K562 (cell line): ENCODE results near the gene AHCY. TPM values are rescaled to one million over a fixed set of nuclear protein-coding genes. Genes with fewer than 3 reads are reported as not detected.

Source experiments
- MYNN ChIP-seq, 2 experiments: sonication (generic); formaldehyde crosslinking in 1 of 2; IDR thresholded peaks; 2 replicates each; pipeline versions ENCODE4 v1.5.0 to v1.6.1; 2016 to 2020; ENCODE audit warnings: antibody characterized with exemption in 1 of 2, missing genetic modification reagents in 1 of 2
- PTBP1 ChIP-seq: fragments of 200-400 bp; formaldehyde crosslinking; IDR thresholded peaks from 2 replicates; pipeline ENCODE4 v1.6.1; 2017; ENCODE audit warnings: low read depth, low read length
- RHOXF2B ChIP-seq: fragments of 250-450 bp; sonication (Bioruptor Pico); conservative IDR thresholded peaks from 2 replicates; pipeline ENCODE4 v1.5.1; 2021
- STAG1 ChIP-seq: sonication (generic); formaldehyde crosslinking; IDR thresholded peaks from 2 replicates; pipeline ENCODE4 v1.5.0; 2020; ENCODE audit warnings: missing genetic modification reagents, borderline replicate concordance
- ZBTB7A ChIP-seq: IDR thresholded peaks from 2 replicates; pipeline ENCODE4 v1.6.1; 2011; ENCODE audit warnings: low read depth, mild to moderate bottlenecking, low read length, moderate library complexity, borderline replicate concordance; ENCODE audit not compliant: control insufficient read depth
- polyA plus RNA-seq, 8 experiments: library from polyadenylated mRNA; depleted of rRNA in 4 of 8; stranded (reverse) in 5 of 8; unstranded in 3 of 8; fragments of >200 nt; fragmentation: Nextera tagmentation in 2 of 8; fragmentation: Illumina TruSeq in 1 of 8; extraction: Ambion mirVana in 2 of 8; extraction: Trizol in 1 of 8; gene quantifications; 2 replicates each; pipeline versions ENCODE4 v1.2.1 to v1.2.3, GENCODE V29; 2011 to 2014; ENCODE audit warnings: inconsistent platforms in 1 of 8, missing spikeins in 1 of 8
- total RNA-seq, 7 experiments: library from RNA; depleted of rRNA in 6 of 7; stranded (reverse); fragments of >200 nt in 6 of 7; fragmentation: Illumina TruSeq in 2 of 7; extraction: Trizol in 2 of 7; gene quantifications; 2 replicates each; pipeline versions ENCODE4 v1.2.1 to v1.2.3, GENCODE V29; 2011 to 2021; ENCODE audit warnings: low replicate concordance in 1 of 7
- TF ChIP-seq, protein P1 (sequence below): fragments of 250-450 bp; sonication (Bioruptor Pico); IDR thresholded peaks from 2 replicates; pipeline ENCODE4 v1.4.0; 2020; ENCODE audit warnings: mild to moderate bottlenecking, moderate library complexity
- TF ChIP-seq, protein P2 (sequence below): IDR thresholded peaks from 3 replicates; pipeline ENCODE4 v1.6.1; 2011; ENCODE audit warnings: borderline replicate concordance, mild to moderate bottlenecking, moderate library complexity; ENCODE audit not compliant: insufficient read length; ENCODE audit errors: extremely low read depth
- TF ChIP-seq, protein P3 (sequence below): fragments of 250-450 bp; sonication (Bioruptor Pico); IDR thresholded peaks from 2 replicates; pipeline ENCODE4 v1.9.0; 2021; ENCODE audit warnings: mild to moderate bottlenecking, inconsistent platforms
- TF ChIP-seq, protein P4 (sequence below): sonication (generic); formaldehyde crosslinking; IDR thresholded peaks from 2 replicates; pipeline ENCODE4 v1.8.0; 2023; ENCODE audit warnings: mild to moderate bottlenecking, missing genetic modification reagents
- TF ChIP-seq, protein P5 (sequence below): fragments of 250-450 bp; sonication (Bioruptor Pico); IDR thresholded peaks from 2 replicates; pipeline ENCODE4 v1.5.0; 2021; ENCODE audit warnings: mild to moderate bottlenecking, moderate library complexity
- TF ChIP-seq, protein P6 (sequence below): sonication (generic); formaldehyde crosslinking; IDR thresholded peaks from 2 replicates; pipeline ENCODE4 v1.8.0; 2022; ENCODE audit warnings: missing genetic modification reagents, mild to moderate bottlenecking, borderline replicate concordance

AHCY gene
- total and polyA plus RNA-seq, 9 of the 15 experiments (the other 6 are each of a cell fraction or from before 2014, with no cell fraction given), result 82.5 to 269 (median 190) TPM

DNA sequence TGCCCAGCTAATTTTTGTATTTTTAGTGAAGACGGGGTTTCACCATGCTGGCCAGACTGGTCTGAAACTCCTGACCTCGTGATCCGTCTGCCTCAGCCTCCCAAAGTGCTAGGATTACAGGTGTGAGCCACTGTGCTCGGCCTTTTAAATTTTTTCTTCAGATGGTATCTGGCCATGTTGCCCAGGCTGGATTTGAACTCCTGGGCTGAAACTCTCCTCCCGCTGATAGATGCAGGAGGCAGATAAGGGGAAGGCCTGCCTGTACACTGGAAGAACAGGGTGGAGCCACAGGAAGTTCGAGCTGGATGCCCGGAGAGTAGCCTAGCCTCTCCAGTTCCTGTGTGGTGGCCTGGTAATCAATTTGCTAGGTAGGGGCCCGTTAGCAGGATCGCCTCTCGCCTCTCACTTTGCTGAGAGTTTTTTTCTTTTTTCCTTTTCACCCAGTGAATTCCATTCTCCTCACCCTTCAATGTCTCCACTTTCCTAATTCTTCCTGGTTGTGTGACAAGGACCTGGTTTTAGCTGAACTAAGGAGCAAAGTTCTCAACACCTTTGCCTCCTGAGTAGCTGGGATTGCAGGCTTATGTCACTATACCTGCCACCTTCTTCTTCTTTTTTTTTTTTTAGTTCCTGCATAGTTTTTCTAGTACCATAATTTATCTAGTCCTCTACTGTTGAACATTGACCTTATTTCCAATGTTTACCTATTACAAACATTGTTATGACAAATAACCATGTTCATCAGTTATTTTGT is 40.5 kb upstream of the AHCY start (continued):
- TF ChIP-seq, protein P1, sequence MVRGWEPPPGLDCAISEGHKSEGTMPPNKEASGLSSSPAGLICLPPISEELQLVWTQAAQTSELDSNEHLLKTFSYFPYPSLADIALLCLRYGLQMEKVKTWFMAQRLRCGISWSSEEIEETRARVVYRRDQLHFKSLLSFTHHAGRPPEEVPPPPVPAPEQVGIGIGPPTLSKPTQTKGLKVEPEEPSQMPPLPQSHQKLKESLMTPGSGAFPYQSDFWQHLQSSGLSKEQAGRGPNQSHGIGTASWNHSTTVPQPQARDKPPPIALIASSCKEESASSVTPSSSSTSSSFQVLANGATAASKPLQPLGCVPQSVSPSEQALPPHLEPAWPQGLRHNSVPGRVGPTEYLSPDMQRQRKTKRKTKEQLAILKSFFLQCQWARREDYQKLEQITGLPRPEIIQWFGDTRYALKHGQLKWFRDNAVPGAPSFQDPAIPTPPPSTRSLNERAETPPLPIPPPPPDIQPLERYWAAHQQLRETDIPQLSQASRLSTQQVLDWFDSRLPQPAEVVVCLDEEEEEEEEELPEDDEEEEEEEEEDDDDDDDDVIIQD (CRISPR knock-in tag), result no peak
- no peak for TF ChIP-seq STAG1 (CRISPR knock-in tag)
- TF ChIP-seq PTBP1, result no peak
- TF ChIP-seq, protein P2, sequence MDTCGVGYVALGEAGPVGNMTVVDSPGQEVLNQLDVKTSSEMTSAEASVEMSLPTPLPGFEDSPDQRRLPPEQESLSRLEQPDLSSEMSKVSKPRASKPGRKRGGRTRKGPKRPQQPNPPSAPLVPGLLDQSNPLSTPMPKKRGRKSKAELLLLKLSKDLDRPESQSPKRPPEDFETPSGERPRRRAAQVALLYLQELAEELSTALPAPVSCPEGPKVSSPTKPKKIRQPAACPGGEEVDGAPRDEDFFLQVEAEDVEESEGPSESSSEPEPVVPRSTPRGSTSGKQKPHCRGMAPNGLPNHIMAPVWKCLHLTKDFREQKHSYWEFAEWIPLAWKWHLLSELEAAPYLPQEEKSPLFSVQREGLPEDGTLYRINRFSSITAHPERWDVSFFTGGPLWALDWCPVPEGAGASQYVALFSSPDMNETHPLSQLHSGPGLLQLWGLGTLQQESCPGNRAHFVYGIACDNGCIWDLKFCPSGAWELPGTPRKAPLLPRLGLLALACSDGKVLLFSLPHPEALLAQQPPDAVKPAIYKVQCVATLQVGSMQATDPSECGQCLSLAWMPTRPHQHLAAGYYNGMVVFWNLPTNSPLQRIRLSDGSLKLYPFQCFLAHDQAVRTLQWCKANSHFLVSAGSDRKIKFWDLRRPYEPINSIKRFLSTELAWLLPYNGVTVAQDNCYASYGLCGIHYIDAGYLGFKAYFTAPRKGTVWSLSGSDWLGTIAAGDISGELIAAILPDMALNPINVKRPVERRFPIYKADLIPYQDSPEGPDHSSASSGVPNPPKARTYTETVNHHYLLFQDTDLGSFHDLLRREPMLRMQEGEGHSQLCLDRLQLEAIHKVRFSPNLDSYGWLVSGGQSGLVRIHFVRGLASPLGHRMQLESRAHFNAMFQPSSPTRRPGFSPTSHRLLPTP, result peak; percentile 42
- no peak for TF ChIP-seq ZBTB7A
- no peak for TF ChIP-seq MYNN (IDR thresholded peaks at IDR 0.05)
- no peak for TF ChIP-seq MYNN (CRISPR knock-in tag; IDR thresholded peaks at IDR 0.05)
- TF ChIP-seq, protein P3, sequence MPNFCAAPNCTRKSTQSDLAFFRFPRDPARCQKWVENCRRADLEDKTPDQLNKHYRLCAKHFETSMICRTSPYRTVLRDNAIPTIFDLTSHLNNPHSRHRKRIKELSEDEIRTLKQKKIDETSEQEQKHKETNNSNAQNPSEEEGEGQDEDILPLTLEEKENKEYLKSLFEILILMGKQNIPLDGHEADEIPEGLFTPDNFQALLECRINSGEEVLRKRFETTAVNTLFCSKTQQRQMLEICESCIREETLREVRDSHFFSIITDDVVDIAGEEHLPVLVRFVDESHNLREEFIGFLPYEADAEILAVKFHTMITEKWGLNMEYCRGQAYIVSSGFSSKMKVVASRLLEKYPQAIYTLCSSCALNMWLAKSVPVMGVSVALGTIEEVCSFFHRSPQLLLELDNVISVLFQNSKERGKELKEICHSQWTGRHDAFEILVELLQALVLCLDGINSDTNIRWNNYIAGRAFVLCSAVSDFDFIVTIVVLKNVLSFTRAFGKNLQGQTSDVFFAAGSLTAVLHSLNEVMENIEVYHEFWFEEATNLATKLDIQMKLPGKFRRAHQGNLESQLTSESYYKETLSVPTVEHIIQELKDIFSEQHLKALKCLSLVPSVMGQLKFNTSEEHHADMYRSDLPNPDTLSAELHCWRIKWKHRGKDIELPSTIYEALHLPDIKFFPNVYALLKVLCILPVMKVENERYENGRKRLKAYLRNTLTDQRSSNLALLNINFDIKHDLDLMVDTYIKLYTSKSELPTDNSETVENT, result no peak
- TF ChIP-seq, protein P4, sequence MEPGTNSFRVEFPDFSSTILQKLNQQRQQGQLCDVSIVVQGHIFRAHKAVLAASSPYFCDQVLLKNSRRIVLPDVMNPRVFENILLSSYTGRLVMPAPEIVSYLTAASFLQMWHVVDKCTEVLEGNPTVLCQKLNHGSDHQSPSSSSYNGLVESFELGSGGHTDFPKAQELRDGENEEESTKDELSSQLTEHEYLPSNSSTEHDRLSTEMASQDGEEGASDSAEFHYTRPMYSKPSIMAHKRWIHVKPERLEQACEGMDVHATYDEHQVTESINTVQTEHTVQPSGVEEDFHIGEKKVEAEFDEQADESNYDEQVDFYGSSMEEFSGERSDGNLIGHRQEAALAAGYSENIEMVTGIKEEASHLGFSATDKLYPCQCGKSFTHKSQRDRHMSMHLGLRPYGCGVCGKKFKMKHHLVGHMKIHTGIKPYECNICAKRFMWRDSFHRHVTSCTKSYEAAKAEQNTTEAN, result no peak
- TF ChIP-seq, protein P5, sequence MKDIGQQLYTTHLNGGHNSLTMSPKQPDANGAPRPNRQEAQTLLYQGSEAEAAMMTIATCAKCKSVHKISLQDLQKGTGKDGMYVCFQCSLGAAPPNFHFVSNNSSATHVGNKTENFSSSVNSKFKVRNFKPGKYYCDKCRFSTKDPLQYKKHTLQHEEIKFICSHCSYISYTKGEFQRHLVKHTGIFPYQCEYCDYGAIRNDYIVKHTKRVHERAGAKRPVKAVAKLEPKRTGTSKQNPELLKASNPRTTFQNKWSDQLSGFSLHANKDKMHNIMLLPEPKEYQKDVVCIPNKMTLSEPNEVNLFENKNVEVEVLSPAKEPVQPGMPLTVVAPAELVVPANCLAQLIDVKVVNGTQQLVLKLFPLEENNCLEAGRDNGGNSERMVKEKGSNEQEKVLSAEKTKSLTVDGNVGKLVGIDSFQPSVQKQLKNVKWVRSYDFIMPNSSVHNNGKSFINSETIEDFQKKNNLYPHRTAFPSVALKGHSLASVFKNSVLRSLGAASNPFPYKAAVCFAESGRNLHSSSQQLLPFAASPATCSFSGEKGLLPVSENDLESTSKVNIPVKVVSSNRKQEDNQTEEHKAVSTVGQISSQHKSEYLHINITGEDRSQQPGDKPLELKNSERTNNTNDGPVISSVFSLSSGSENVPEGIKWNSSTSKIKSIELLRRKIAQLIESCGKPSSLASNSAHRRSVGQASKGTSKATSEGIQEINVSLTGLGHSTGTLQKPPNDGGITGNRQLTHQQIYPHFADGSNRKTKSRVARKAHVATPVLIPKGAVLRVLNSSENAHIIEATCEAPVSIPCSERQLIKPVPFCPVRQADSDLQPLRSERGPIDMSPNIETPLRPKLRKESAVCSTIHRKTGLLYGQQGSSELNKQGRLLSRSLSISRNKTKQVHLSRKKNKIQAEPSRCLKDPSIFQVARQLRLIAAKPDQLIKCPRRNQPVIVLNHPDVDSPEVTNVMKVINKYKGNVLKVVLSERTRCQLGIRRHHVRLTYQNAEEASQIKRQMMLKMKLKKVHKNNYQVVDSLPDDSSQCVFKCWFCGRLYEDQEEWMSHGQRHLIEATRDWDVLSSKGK (CRISPR knock-in tag), result no peak
- TF ChIP-seq RHOXF2B (CRISPR knock-in tag), result no peak
- TF ChIP-seq, protein P6, sequence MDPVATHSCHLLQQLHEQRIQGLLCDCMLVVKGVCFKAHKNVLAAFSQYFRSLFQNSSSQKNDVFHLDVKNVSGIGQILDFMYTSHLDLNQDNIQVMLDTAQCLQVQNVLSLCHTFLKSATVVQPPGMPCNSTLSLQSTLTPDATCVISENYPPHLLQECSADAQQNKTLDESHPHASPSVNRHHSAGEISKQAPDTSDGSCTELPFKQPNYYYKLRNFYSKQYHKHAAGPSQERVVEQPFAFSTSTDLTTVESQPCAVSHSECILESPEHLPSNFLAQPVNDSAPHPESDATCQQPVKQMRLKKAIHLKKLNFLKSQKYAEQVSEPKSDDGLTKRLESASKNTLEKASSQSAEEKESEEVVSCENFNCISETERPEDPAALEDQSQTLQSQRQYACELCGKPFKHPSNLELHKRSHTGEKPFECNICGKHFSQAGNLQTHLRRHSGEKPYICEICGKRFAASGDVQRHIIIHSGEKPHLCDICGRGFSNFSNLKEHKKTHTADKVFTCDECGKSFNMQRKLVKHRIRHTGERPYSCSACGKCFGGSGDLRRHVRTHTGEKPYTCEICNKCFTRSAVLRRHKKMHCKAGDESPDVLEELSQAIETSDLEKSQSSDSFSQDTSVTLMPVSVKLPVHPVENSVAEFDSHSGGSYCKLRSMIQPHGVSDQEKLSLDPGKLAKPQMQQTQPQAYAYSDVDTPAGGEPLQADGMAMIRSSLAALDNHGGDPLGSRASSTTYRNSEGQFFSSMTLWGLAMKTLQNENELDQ, result no peak
